GM18868 (cell line): ENCODE results near the gene JHY.

ENCODE experiments used
- ATAC-seq: cut with Tn5 transposase; IDR thresholded peaks from one replicate; pipeline ENCODE4 v1.9.1; 2021; ENCODE audit warnings: mild to moderate bottlenecking, moderate library complexity; ENCODE audit not compliant: unreplicated experiment

Gene JHY

GRCh38 chr11:123006860-123007542, 124.4 kb downstream of the JHY start:
- ATAC-seq = no peak
